GM19238 (cell line): Measurements from ENCODE around the gene FOXA3.

Experiments
- DNase-seq: peaks from one replicate; pipeline ENCODE4 v3.0.0; 2011; ENCODE audit warnings: low spot score; ENCODE audit not compliant: insufficient read length

FOXA3 gene

GRCh38 chr19:45863840-45864628, at the start of gene FOXA3:
Gene FOXA3 (plus strand): TSS chr19:45864326. CDS start chr19:45864457, 131 bp downstream.
- peak; percentile 88 for DNase-seq

- no peak for DNase-seq
These were observed 49.2 kb upstream of the FOXA3 start, which contains the start of gene RSPH6A for GRCh38 chr19:45814851-45815480. Gene RSPH6A (minus strand): TSS chr19:45815308. CDS start chr19:45815176, 132 bp downstream.

GRCh38 chr19:45815481-45816216, 48.5 kb upstream of the FOXA3 start:
- no peak for DNase-seq

- no peak for DNase-seq
These were observed 47.7 kb upstream of the FOXA3 start for GRCh38 chr19:45816236-45817009.

- DNase-seq, result peak; percentile 99
These were observed 47.0 kb upstream of the FOXA3 start for GRCh38 chr19:45817010-45817724.

- no peak for DNase-seq
These were observed 46.3 kb upstream of the FOXA3 start for GRCh38 chr19:45817725-45818301.

GRCh38 chr19:45819769-45820168, 44.4 kb upstream of the FOXA3 start:
- no peak for DNase-seq

- DNase-seq, result no peak
These were observed 43.6 kb upstream of the FOXA3 start for GRCh38 chr19:45820413-45821102.

GRCh38 chr19:45821103-45821521, 43.0 kb upstream of the FOXA3 start:
- DNase-seq, result no peak

- no peak for DNase-seq
These were observed 42.6 kb upstream of the FOXA3 start for GRCh38 chr19:45821570-45821969.

GRCh38 chr19:45822716-45823115, 41.4 kb upstream of the FOXA3 start:
- DNase-seq, result no peak

GRCh38 chr19:45823182-45823581, 40.9 kb upstream of the FOXA3 start:
- no peak for DNase-seq

GRCh38 chr19:45824041-45824471, 40.1 kb upstream of the FOXA3 start:
- no peak for DNase-seq

GRCh38 chr19:45824531-45825262, 39.4 kb upstream of the FOXA3 start:
- DNase-seq, result no peak

GRCh38 chr19:45825263-45825605, 38.9 kb upstream of the FOXA3 start:
- no peak for DNase-seq

GRCh38 chr19:45825917-45826893, 37.9 kb upstream of the FOXA3 start:
- DNase-seq, result no peak

- no peak for DNase-seq
These were observed 37.2 kb upstream of the FOXA3 start for GRCh38 chr19:45826934-45827333.
